ENCODE results near the gene SLC25A22. TPM values are rescaled to one million over a fixed set of nuclear protein-coding genes. Genes with fewer than 3 reads are reported as not detected.

The SLC25A22 gene
- total RNA-seq, 1 donor from 2014 or later: 20.8 TPM

- peak; percentile 30 for TF ChIP-seq CTCF (IDR thresholded peaks at IDR 0.05)
- intact Hi-C loops (cut with DNase I): no loop called here
- DNase-seq: peak; percentile 97
Measured at GRCh38 chr11:747158-748006, 50.7 kb downstream of the SLC25A22 start, which contains the start of gene TALDO1. Gene TALDO1 (plus strand): TSS chr11:747464. CDS start chr11:747482, 18 bp downstream.

GRCh38 chr11:746289-747157 is 51.6 kb downstream of the SLC25A22 start:
- Histone ChIP-seq H3K9me3 (no peaks in the 10 kb centered on the region), H3K36me3 (no peaks in the 10 kb centered on the region), H3K4me3 (peak overlapping the region; percentile 93), H3K27ac (peak overlapping the region; percentile 94), H3K4me1 (peaks cover 25% of the 10 kb centered on the region), H3K27me3 (no peaks in the 10 kb centered on the region)
- no peak for DNase-seq
- intact Hi-C loops (cut with DNase I): no loop called here
- no peak for TF ChIP-seq CTCF (IDR thresholded peaks at IDR 0.05)
- peak; percentile 8 for ATAC-seq

More at GRCh38 chr11:747158-748006, 50.7 kb downstream of the SLC25A22 start, which contains the start of gene TALDO1:
- H3K9me3 ChIP-seq: no peaks in the 10 kb centered on the region
- peaks cover 25% of the 10 kb centered on the region for H3K4me1 ChIP-seq
- H3K27me3 ChIP-seq: no peaks in the 10 kb centered on the region
- no peaks in the 10 kb centered on the region for H3K36me3 ChIP-seq
- peak within 1 kb of the TSS; percentile 93 for H3K4me3 ChIP-seq
- ATAC-seq: peak; percentile 98
- H3K27ac ChIP-seq: peak within 1 kb of the TSS; percentile 94

- no peaks in the 10 kb centered on the region for H3K9me3 ChIP-seq
- TF ChIP-seq CTCF (IDR thresholded peaks at IDR 0.05): no peak
- no peaks in the 10 kb centered on the region for H3K27me3 ChIP-seq
- H3K4me1 ChIP-seq: peaks cover 25% of the 10 kb centered on the region
- H3K4me3 ChIP-seq: no peak overlapping the region
- H3K27ac ChIP-seq: no peak overlapping the region
- ATAC-seq: no peak
- intact Hi-C loops (cut with DNase I): no loop called here
- H3K36me3 ChIP-seq: no peaks in the 10 kb centered on the region
- DNase-seq: no peak
Measured at GRCh38 chr11:745428-745827, 52.7 kb downstream of the SLC25A22 start.

GRCh38 chr11:742571-743201 is 55.4 kb downstream of the SLC25A22 start:
- intact Hi-C loops (cut with DNase I): no loop called here
- H3K27me3 ChIP-seq: no peaks in the 10 kb centered on the region
- ATAC-seq (no peak), DNase-seq (no peak)
- peaks cover 7% of the 10 kb centered on the region for H3K4me1 ChIP-seq
- H3K9me3 ChIP-seq: no peaks in the 10 kb centered on the region
- H3K4me3 ChIP-seq: no peak overlapping the region
- no peaks in the 10 kb centered on the region for H3K36me3 ChIP-seq
- TF ChIP-seq CTCF (IDR thresholded peaks at IDR 0.05): no peak
- H3K27ac ChIP-seq: no peak overlapping the region

GRCh38 chr11:742156-742546 is 55.9 kb downstream of the SLC25A22 start:
- Histone ChIP-seq H3K4me1 (peaks cover 7% of the 10 kb centered on the region), H3K4me3 (no peak overlapping the region), H3K27me3 (no peaks in the 10 kb centered on the region), H3K27ac (no peak overlapping the region), H3K36me3 (no peaks in the 10 kb centered on the region), H3K9me3 (no peaks in the 10 kb centered on the region)
- intact Hi-C loops (cut with DNase I): no loop called here
- ATAC-seq (no peak), DNase-seq (no peak)
- TF ChIP-seq CTCF (IDR thresholded peaks at IDR 0.05): no peak
